ENCODE data around the gene NPIPB9.

NPIPB9 gene

DNA sequence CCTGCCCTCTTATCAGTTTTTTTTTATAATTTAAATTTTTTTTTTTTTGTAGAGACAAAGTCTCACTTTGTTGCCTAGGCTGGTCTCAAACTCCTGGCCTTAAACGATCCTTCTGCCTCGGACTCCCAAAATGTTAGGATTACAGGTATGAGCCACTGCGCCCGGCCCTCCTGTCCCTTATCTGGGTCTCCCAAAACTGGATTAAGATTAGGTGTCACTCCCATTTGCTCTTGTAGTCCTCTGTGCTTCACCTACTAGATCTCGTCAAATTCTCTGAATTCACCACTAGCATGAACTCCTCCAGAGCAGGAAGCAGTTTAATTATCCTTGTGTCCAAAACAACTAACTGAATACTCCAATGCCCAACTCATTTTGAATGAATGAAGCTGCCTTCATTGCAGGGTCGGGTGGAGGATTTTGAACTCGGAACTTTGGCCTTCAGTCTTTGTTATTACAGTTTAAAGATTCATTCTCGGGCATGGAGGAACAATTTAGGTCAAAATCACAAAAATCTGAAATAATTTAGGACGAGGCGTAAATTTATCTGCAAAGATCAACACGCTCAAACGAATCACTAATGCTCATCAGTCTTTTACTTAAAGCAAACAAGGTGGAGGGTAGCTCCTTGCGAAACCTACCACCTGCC, 70.4 kb downstream of the NPIPB9 start:
- FAIRE-seq: no peak
- no peak for DNase-seq (ENCODE audit: insufficient read length, low spot score)
